A549 (cell line): ENCODE data around the gene ZNF26. TPM values are rescaled to one million over a fixed set of nuclear protein-coding genes. Genes with fewer than 3 reads are reported as not detected.

Experiments
- ATAC-seq, 2 experiments: fragments of 200-7000 bp in 1 of 2; fragments of >200 bp in 1 of 2; cut with Nextera tagmentation in 1 of 2; cut with Tn5 transposase in 1 of 2; 3 replicates each; pipeline versions ENCODE4 v1.8.0 to v1.9.1; 2018 to 2020; ENCODE audit warnings: mild to moderate bottlenecking in 1 of 2, moderate library complexity in 1 of 2
- CTCF ChIA-PET: fragments of 300-600 bp; sonication (Branson Sonifier 250); formaldehyde crosslinking; extraction: SDS; loops from one replicate; lab custom pipeline; 2021; ENCODE audit warnings: antibody characterized with exemption, inconsistent platforms; lab: Yijun Ruan, JAX
- POLR2A ChIA-PET: fragments of 350-600 bp; formaldehyde crosslinking; extraction: SDS; loops from one replicate; lab custom pipeline; 2021; ENCODE audit warnings: antibody characterized with exemption, inconsistent platforms; lab: Yijun Ruan, JAX
- DNase-seq, 2 experiments: peaks; one replicate each; pipeline versions ENCODE4 v3.0.0 to v3.0.0-alpha.2; 2011 to 2016; ENCODE audit warnings: low read depth in 1 of 2, low spot score in 1 of 2
- FAIRE-seq: peaks from 2 replicates; lab custom pipeline; 2011; peaks lifted over from hg19 to GRCh38; lab: Jason Lieb, UNC
- H3K27ac ChIP-seq, 2 experiments: fragments of >200 bp; sonication (Bioruptor Twin); formaldehyde crosslinking; 3 replicates each; pipeline ENCODE4 v1.5.1; 2016 to 2017
- H3K4me1 ChIP-seq: fragments of >200 bp; sonication (Bioruptor Twin); formaldehyde crosslinking; 3 replicates; pipeline ENCODE4 v1.6.1; 2016
- H3K4me2 ChIP-seq: fragments of >200 bp; sonication (Bioruptor Twin); formaldehyde crosslinking; 3 replicates; pipeline ENCODE4 v1.6.1; 2016
- H3K4me3 ChIP-seq: fragments of >200 bp; sonication (Bioruptor Twin); formaldehyde crosslinking; 3 replicates; pipeline ENCODE4 v1.5.1; 2016
- H3K9me3 ChIP-seq: fragments of >200 bp; sonication (Bioruptor Twin); formaldehyde crosslinking; 3 replicates; pipeline ENCODE4 v1.6.1; 2016
- BHLHE40 ChIP-seq: IDR thresholded peaks from 2 replicates; pipeline ENCODE4 v1.6.1; 2012; ENCODE audit warnings: low read depth, low read length, inconsistent platforms
- CBX2 ChIP-seq: fragments of 200-600 bp; sonication (generic); IDR thresholded peaks from 2 replicates; pipeline ENCODE4 v1.6.1; 2016; ENCODE audit warnings: low read depth, mild to moderate bottlenecking, borderline replicate concordance
- CBX8 ChIP-seq: fragments of 200-600 bp; sonication (generic); IDR thresholded peaks from 2 replicates; pipeline ENCODE4 v1.6.1; 2016
- CEBPB ChIP-seq, 2 experiments: fragments of >200 bp in 1 of 2; sonication (Bioruptor Twin) in 1 of 2; formaldehyde crosslinking in 1 of 2; IDR thresholded peaks; 2 replicates each; pipeline ENCODE4 v1.6.1; 2012 to 2016
- CHD2 ChIP-seq: fragments of 150-350 bp; IDR thresholded peaks from 2 replicates; pipeline ENCODE4 v1.6.1; 2014; ENCODE audit warnings: low read length; ENCODE audit not compliant: partially characterized antibody
- EP300 ChIP-seq, 2 experiments: fragments of >200 bp; sonication (Bioruptor Twin); formaldehyde crosslinking; IDR thresholded peaks; 2 replicates in 1 of 2; 3 replicates in 1 of 2; pipeline ENCODE4 v1.6.1; 2016 to 2017
- FOSB ChIP-seq: fragments of 250-450 bp; sonication (Bioruptor Pico); IDR thresholded peaks from 2 replicates; pipeline ENCODE4 v1.5.0; 2020; ENCODE audit warnings: mild to moderate bottlenecking, moderate library complexity
- FOSL2 ChIP-seq, 2 experiments: fragments of 450-650 bp in 1 of 2; fragments of >200 bp in 1 of 2; sonication (Bioruptor Twin) in 1 of 2; formaldehyde crosslinking; IDR thresholded peaks; 2 replicates each; pipeline versions ENCODE4 v1.5.0 to v1.6.1; 2016 to 2020; ENCODE audit warnings: mild to moderate bottlenecking in 1 of 2, moderate library complexity in 1 of 2
- GATA3 ChIP-seq: IDR thresholded peaks from 2 replicates; pipeline ENCODE4 v1.6.1; 2012; ENCODE audit warnings: borderline replicate concordance
- HEYL ChIP-seq: fragments of 250-450 bp; sonication (Bioruptor Pico); IDR thresholded peaks from 2 replicates; pipeline ENCODE4 v1.8.0; 2021; ENCODE audit warnings: mild to moderate bottlenecking, moderate library complexity
- HOXB5 ChIP-seq: fragments of 250-450 bp; sonication (Bioruptor Pico); IDR thresholded peaks from 2 replicates; pipeline ENCODE4 v1.5.0; 2020; ENCODE audit warnings: mild to moderate bottlenecking, moderate library complexity
- MAZ ChIP-seq: fragments of 150-350 bp; IDR thresholded peaks from 2 replicates; pipeline ENCODE4 v1.6.1; 2014; ENCODE audit warnings: antibody characterized with exemption, low read depth, low read length, borderline replicate concordance
- POLR2AphosphoS2 ChIP-seq: conservative IDR thresholded peaks from 2 replicates; pipeline ENCODE4 v1.6.1; 2012; ENCODE audit warnings: low read length, improper control_type of control experiment, inconsistent platforms
- RCOR1 ChIP-seq: fragments of 150-350 bp; IDR thresholded peaks from 2 replicates; pipeline ENCODE4 v1.6.1; 2014; ENCODE audit warnings: antibody characterized with exemption, low read length, low read depth
- SMC3 ChIP-seq: fragments of >200 bp; sonication (Bioruptor Twin); formaldehyde crosslinking; IDR thresholded peaks from 3 replicates; pipeline ENCODE4 v1.6.1; 2018; ENCODE audit warnings: inconsistent platforms
- ZFP36 ChIP-seq: fragments of 450-650 bp; IDR thresholded peaks from 2 replicates; pipeline ENCODE4 v1.6.1; 2014; ENCODE audit warnings: borderline replicate concordance; ENCODE audit not compliant: partially characterized antibody
- ZNF302 ChIP-seq: fragments of 250-450 bp; sonication (Bioruptor Pico); IDR thresholded peaks from 2 replicates; pipeline ENCODE4 v1.9.0; 2021; ENCODE audit warnings: inconsistent platforms, mild to moderate bottlenecking, moderate library complexity
- WGBS: methylation state at CpG from one replicate; pipeline ENCODE4 v1.1.6; 2017; ENCODE audit errors: missing lambda C conversion rate; 5-methylcytosine and 5-hydroxymethylcytosine counted together
- polyA plus RNA-seq, 4 experiments: library from polyadenylated mRNA; depleted of rRNA in 3 of 4; stranded (reverse); fragments of >200 nt; fragmentation: RNase III in 1 of 4; extraction: RNeasy Plus Mini Kit Qiagen cat#74134 plus additional on column Dnase treatment in 1 of 4; gene quantifications; 2 replicates in 3 of 4; 3 replicates in 1 of 4; pipeline ENCODE4 v1.2.3, GENCODE V29; 2011 to 2017
- TF ChIP-seq, protein P1 (sequence below): fragments of >200 bp; sonication (Bioruptor Twin); formaldehyde crosslinking; IDR thresholded peaks from 3 replicates; pipeline ENCODE4 v1.6.1; 2016
- TF ChIP-seq, protein P2 (sequence below): fragments of 150-350 bp; IDR thresholded peaks from 2 replicates; pipeline ENCODE4 v1.6.1; 2014; ENCODE audit warnings: low read depth, mild to moderate bottlenecking, low read length
- TF ChIP-seq, protein P3 (sequence below): fragments of >200 bp; sonication (Bioruptor Twin); formaldehyde crosslinking; IDR thresholded peaks from 3 replicates; pipeline ENCODE4 v1.5.1; 2016
- TF ChIP-seq, protein P4 (sequence below): IDR thresholded peaks from 2 replicates; pipeline ENCODE4 v1.6.1; 2012
- TF ChIP-seq, protein P5 (sequence below): fragments of 250-450 bp; sonication (Bioruptor Pico); IDR thresholded peaks from 2 replicates; pipeline ENCODE4 v1.5.0; 2020; ENCODE audit warnings: low read depth, mild to moderate bottlenecking, moderate library complexity
- TF ChIP-seq, protein P6 (sequence below): IDR thresholded peaks from 2 replicates; pipeline ENCODE4 v1.6.1; 2012; ENCODE audit warnings: low read depth, borderline replicate concordance

Gene ZNF26
- polyA plus RNA-seq, 2 of the 4 experiments (the other 2 are of a cell fraction), result 6.5 to 11.3 TPM

DNA sequence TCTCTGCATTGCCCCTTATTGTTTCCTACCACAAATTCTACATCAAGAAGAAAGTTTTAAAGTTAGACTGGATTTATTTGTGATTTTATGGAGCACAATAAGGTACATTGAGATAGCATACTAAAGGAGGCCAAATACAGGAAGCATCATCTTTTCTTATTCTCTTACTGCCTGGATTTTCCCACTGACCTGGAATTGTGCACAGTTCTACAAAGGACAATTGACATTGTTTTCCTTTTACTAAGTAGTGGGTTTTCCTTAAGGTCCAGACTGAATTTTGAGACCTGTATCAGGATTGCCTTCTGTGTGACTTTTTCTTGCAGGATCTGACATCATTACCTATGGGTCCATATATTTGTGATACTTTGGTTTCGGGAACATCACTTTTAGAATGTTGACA lies 75.8 kb downstream of the ZNF26 start:
- POLR2A ChIA-PET, result no interaction called here
- H3K4me2 ChIP-seq, result no peak overlapping the region
- WGBS, result 86% methylated on average over 1 of the region's 1 CpG
- ATAC-seq, result no peak
- H3K9me3 ChIP-seq, result peaks cover 97% of the 10 kb centered on the region
- CTCF ChIA-PET, result no interaction called here
- H3K4me3 ChIP-seq, result no peak overlapping the region
- FAIRE-seq, result no peak
- no peaks in the 10 kb centered on the region for H3K4me1 ChIP-seq
- no peak overlapping the region for H3K27ac ChIP-seq
- no peak for DNase-seq
- TF ChIP-seq, protein P1, sequence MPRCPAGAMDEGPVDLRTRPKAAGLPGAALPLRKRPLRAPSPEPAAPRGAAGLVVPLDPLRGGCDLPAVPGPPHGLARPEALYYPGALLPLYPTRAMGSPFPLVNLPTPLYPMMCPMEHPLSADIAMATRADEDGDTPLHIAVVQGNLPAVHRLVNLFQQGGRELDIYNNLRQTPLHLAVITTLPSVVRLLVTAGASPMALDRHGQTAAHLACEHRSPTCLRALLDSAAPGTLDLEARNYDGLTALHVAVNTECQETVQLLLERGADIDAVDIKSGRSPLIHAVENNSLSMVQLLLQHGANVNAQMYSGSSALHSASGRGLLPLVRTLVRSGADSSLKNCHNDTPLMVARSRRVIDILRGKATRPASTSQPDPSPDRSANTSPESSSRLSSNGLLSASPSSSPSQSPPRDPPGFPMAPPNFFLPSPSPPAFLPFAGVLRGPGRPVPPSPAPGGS, result no peak
- TF ChIP-seq SMC3, result no peak
- TF ChIP-seq, protein P2, sequence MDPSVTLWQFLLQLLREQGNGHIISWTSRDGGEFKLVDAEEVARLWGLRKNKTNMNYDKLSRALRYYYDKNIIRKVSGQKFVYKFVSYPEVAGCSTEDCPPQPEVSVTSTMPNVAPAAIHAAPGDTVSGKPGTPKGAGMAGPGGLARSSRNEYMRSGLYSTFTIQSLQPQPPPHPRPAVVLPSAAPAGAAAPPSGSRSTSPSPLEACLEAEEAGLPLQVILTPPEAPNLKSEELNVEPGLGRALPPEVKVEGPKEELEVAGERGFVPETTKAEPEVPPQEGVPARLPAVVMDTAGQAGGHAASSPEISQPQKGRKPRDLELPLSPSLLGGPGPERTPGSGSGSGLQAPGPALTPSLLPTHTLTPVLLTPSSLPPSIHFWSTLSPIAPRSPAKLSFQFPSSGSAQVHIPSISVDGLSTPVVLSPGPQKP, result no peak
- TF ChIP-seq CBX8, result no peak
- no peak for TF ChIP-seq ZFP36
- TF ChIP-seq FOSB, result no peak
- TF ChIP-seq, protein P3, sequence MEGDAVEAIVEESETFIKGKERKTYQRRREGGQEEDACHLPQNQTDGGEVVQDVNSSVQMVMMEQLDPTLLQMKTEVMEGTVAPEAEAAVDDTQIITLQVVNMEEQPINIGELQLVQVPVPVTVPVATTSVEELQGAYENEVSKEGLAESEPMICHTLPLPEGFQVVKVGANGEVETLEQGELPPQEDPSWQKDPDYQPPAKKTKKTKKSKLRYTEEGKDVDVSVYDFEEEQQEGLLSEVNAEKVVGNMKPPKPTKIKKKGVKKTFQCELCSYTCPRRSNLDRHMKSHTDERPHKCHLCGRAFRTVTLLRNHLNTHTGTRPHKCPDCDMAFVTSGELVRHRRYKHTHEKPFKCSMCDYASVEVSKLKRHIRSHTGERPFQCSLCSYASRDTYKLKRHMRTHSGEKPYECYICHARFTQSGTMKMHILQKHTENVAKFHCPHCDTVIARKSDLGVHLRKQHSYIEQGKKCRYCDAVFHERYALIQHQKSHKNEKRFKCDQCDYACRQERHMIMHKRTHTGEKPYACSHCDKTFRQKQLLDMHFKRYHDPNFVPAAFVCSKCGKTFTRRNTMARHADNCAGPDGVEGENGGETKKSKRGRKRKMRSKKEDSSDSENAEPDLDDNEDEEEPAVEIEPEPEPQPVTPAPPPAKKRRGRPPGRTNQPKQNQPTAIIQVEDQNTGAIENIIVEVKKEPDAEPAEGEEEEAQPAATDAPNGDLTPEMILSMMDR, result no peak
- TF ChIP-seq HEYL, result no peak

DNA sequence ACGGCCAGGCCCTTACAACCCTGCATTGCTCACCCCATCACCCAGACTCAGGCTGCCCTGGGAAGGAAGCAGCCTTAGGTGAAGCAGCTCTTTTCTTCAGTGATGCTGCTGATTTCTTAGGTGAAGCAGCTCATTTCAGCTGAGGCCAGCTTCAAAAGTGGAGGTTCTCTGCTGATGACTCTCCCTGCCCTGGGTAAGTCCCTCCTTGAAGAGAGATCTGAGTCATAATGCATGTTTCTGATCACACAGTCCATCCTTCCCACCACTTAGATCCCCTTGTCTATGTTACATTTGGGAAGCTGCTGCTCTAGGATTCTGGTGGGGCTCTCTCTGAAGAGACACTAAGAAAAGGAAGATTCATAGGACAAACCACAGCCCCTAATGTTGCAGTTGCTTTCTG lies 77.4 kb downstream of the ZNF26 start:
- no peaks in the 10 kb centered on the region for H3K4me1 ChIP-seq
- CTCF ChIA-PET, result interaction anchor here (0.7 kb wide), 1 partner anchor 19 kb away, joined by 3 read pairs; no protein-coding TSS in a partner anchor
- 76% methylated on average over 1 of the region's 1 CpG for WGBS
- ATAC-seq (no peak), FAIRE-seq (no peak), DNase-seq (no peak)
- no peak overlapping the region for H3K27ac ChIP-seq
- peaks cover 96% of the 10 kb centered on the region for H3K9me3 ChIP-seq
- no peak overlapping the region for H3K4me3 ChIP-seq
- POLR2A ChIA-PET, result no interaction called here
- TF ChIP-seq, protein P2, result no peak
- TF ChIP-seq POLR2AphosphoS2 (no peak), FOSB (no peak), EP300 (IDR thresholded peaks at IDR 0.05) (no peak), CHD2 (no peak), CBX2 (no peak)
- TF ChIP-seq, protein P1, result no peak
- TF ChIP-seq, protein P4, sequence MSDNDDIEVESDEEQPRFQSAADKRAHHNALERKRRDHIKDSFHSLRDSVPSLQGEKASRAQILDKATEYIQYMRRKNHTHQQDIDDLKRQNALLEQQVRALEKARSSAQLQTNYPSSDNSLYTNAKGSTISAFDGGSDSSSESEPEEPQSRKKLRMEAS, result no peak
- TF ChIP-seq, protein P5, sequence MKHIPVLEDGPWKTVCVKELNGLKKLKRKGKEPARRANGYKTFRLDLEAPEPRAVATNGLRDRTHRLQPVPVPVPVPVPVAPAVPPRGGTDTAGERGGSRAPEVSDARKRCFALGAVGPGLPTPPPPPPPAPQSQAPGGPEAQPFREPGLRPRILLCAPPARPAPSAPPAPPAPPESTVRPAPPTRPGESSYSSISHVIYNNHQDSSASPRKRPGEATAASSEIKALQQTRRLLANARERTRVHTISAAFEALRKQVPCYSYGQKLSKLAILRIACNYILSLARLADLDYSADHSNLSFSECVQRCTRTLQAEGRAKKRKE (CRISPR knock-in tag), result no peak
- TF ChIP-seq, all 56 proteins: peak for 0
- no peak overlapping the region for H3K4me2 ChIP-seq

DNA sequence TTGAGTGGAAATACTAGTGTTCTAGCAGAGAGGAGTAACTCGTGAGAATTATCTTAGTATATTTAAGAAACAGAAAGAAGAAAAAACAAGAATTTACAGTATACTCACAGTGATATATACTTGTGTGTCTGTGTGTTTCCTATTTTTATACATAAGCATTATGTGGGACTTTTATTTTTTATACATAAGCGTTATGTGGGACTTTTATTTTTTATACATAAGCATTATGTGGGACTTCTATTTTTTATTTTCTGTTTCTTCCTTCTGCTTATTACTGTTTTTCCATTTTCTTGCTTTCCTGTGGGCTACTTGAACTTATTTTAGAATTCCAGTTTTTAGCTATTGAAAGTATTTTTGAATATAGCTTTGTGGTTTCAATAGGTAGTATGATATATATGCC lies 87.7 kb downstream of the ZNF26 start:
- DNase-seq (no peak), ATAC-seq (no peak), FAIRE-seq (no peak)
- H3K4me2 ChIP-seq, result no peak overlapping the region
- H3K9me3 ChIP-seq, result peaks cover 89% of the 10 kb centered on the region
- H3K27ac ChIP-seq, result no peak overlapping the region
- ChIA-PET CTCF (interaction anchor here (1.5 kb wide), 1 partner anchor 9 kb away, joined by 4 read pairs; no protein-coding TSS in a partner anchor), POLR2A (no interaction called here)
- H3K4me3 ChIP-seq, result no peak overlapping the region
- H3K4me1 ChIP-seq, result no peaks in the 10 kb centered on the region
- WGBS, result 4% methylated on average over 2 of the region's 2 CpGs
- no peak for TF ChIP-seq GATA3
- no peak for TF ChIP-seq HOXB5
- no peak for TF ChIP-seq CHD2
- no peak for TF ChIP-seq CEBPB (IDR thresholded peaks at IDR 0.05)
- TF ChIP-seq BHLHE40, result no peak
- no peak for TF ChIP-seq EP300 (IDR thresholded peaks at IDR 0.05)
- no peak for TF ChIP-seq FOSB
- TF ChIP-seq FOSL2 (IDR thresholded peaks at IDR 0.05), result no peak
- no peak for TF ChIP-seq FOSL2 (CRISPR knock-in tag; IDR thresholded peaks at IDR 0.05)
- TF ChIP-seq RCOR1, result no peak
- TF ChIP-seq, protein P5 (CRISPR knock-in tag), result no peak
- TF ChIP-seq ZNF302, result no peak
- TF ChIP-seq, protein P6, sequence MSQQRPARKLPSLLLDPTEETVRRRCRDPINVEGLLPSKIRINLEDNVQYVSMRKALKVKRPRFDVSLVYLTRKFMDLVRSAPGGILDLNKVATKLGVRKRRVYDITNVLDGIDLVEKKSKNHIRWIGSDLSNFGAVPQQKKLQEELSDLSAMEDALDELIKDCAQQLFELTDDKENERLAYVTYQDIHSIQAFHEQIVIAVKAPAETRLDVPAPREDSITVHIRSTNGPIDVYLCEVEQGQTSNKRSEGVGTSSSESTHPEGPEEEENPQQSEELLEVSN, result no peak
- TF ChIP-seq, protein P4, result no peak
- TF ChIP-seq MAZ, result no peak
